ENCODE measurements around the gene AATK.

The AATK gene

DNA sequence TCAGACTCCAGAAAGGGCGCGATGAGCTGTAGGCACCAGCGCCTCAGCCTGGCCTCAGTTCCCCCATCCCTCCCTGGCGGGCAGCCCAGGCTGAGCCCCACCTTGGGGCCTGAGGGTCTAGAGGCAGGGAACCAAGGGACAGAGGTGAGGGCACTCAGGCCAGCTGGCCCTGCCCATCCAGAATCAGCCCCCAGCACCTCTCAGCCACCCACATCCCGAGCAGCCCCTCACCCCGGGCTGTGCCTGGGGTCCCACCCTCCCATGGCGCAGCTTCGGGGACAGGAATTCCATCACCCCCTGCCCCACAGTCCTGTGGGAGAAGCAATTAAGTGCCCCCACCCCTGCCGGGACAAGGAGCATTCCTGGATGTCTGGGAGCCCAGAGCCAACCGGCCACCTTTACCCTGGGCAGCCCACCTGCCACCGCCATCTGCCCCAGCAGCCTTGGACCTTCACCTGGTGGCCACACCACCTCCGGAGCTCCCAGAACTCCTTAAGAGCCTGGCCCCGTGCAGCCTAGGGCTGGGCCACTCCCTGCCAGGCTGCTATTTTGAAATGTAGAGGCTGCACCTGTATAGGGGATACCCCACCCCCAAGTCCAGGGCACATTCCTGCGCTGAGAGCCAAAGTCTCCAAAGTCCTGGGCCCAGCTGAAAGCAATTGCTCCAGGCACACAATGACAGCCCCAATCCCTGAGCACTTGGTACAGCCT, 34.4 kb downstream of the AATK start:
- H3K4me3 ChIP-seq (ENCODE audit: low read length) = no peak overlapping the region
- no peak for DNase-seq (ENCODE audit: low read depth)
- TF ChIP-seq, protein P1, sequence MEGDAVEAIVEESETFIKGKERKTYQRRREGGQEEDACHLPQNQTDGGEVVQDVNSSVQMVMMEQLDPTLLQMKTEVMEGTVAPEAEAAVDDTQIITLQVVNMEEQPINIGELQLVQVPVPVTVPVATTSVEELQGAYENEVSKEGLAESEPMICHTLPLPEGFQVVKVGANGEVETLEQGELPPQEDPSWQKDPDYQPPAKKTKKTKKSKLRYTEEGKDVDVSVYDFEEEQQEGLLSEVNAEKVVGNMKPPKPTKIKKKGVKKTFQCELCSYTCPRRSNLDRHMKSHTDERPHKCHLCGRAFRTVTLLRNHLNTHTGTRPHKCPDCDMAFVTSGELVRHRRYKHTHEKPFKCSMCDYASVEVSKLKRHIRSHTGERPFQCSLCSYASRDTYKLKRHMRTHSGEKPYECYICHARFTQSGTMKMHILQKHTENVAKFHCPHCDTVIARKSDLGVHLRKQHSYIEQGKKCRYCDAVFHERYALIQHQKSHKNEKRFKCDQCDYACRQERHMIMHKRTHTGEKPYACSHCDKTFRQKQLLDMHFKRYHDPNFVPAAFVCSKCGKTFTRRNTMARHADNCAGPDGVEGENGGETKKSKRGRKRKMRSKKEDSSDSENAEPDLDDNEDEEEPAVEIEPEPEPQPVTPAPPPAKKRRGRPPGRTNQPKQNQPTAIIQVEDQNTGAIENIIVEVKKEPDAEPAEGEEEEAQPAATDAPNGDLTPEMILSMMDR (conservative IDR thresholded peaks at IDR 0.05; ENCODE audit: low read length) = no peak

DNA sequence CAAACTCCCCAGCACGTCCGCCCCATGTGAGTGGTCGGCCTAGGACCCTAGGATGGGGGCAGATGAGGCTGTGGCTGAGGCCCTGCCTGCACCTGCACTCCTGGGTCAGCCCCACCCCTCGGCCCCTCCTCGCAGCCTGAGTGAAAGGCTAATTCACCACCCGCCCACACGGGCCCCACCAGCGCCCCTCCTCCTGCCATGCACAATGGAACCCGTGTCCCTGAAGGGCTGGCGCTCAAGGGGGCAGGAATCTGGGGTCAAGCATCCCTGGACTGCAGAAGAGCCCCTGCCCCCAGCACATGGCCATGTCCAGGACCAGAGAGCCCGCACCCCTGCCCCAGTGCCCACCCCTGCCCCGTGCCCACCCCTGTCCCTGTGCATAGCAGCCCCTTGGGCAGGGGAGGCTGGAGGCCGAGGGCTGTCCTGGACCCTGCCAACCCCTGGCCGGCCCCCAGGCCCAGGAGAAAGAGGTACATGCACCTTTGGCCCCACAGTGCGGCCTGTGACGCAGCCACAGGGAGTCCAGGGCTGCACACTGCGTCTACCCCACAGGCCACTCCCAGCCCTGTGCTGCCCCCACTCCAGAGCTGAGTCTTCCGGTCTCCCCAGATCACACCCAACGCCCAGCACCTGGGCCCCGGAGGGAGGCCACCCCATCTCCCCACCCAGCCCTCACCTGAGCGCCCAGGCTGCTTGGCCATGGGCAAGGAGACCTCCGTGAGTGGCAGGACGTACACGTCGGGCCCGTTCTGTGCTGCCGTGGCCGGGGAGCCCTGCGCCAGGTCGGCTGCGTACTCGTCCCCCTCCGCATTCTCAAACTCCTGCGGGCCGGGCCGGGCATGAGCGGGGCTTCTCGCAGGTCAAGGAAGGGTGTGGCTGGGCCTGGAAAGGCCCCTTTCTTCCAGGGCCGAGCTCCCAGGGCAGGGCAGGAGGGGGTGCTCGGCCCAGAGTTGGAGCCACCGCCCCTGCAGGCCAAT, 35.3 kb downstream of the AATK start:
- TF ChIP-seq, protein P1 (conservative IDR thresholded peaks at IDR 0.05; ENCODE audit: low read length) = no peak
- no peak overlapping the region for H3K4me3 ChIP-seq (ENCODE audit: low read length)
- DNase-seq (ENCODE audit: low read depth) = no peak

DNA sequence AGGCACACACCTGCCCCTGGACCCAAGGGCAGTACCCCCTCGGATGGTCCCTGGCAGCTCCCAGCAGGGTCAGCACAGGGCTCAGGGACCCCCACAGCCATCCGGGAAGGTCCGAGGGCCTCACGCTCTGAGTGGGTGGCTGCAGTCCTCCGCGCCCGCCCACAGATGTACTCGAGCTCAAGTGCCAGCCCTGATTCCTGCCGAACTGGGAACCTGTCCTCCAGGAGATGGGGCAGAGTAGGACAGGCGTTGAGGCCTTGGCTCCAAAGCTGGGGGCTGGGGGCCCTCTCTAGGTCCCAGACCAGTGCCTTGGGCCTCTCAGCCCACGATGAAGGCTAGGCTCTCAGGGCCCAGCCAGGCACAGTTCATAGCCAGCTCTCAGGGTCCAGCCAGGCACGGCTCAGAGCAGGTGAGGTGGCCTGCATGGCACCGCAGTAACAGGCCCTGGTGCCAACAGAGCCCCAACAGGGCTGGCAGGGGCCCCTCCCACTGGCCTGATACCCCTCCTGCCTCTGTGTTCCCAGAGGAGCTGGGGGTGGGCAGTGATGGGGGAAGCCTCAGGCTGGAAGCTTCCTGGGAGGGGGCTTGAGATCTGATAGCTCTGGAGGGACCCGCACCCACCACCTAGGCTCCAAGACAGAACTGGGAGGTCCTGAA, 36.2 kb downstream of the AATK start:
- DNase-seq (ENCODE audit: low read depth) = no peak
- TF ChIP-seq, protein P1 (conservative IDR thresholded peaks at IDR 0.05; ENCODE audit: low read length) = no peak
- no peak overlapping the region for H3K4me3 ChIP-seq (ENCODE audit: low read length)

DNA sequence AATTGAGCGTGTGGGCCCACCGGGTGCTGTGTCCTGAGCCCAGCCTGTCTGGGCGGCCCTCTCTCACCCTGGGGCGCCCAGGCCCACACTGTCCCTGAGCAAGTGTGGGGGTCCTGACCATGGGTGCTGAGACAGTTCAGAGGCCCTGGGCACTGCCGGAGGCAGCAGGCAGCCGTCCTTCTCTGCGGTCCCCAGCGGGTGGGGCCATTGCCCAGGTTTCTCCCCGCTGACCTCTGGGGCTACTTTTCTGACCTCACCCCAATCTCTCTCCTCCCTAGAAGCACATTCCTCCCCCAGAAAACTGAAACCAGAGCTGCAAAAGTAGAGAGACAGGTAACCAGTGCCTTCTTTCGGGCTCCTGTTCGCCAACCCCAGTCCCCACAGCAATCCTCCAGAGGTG, 36.7 kb downstream of the AATK start:
- no peak for DNase-seq (ENCODE audit: low read depth)
- TF ChIP-seq, protein P1 (conservative IDR thresholded peaks at IDR 0.05; ENCODE audit: low read length) = no peak
- no peak overlapping the region for H3K4me3 ChIP-seq (ENCODE audit: low read length)

DNA sequence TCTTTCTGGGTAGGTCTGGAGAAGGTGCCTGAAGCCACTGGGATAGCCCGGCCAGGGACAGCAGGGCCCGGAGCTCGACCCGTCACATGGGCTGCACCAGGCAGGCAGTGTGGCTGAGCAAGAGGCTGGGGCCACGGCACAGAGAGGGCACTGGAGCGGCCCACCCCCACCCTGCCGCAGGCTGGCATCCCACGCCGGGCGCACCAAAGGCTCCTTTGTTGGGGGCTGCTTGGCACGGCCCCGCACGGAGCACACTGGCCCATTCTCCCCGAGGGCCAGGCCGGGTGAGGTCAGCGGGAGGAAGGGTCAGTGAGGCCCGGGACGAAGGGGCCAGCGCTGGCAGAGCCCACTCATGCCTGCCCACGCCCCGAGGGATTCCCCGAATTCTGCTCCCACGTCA, 37.2 kb downstream of the AATK start:
- no peak overlapping the region for H3K4me3 ChIP-seq (ENCODE audit: low read length)
- TF ChIP-seq, protein P1 (conservative IDR thresholded peaks at IDR 0.05; ENCODE audit: low read length) = no peak
- DNase-seq (ENCODE audit: low read depth) = no peak

DNA sequence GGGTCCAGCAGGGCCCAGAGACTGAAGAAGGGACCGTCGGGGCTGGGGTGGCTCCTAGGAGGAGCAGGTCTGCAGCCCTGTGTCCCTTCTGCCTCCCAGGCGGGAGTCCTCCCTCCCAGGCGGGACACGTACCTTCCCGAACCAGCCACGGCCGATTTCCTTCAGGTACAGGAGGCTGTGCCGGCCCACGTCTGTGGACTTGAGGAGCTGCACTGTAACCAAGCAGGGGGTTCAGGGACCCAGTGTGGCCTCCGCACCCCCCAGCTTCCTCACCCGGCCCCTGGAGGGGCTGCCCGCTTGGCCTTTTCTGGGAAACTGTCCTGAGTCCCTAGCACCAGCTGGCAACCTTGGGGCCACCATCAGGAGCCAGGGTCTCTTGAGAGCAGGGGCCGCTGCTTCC, 37.7 kb downstream of the AATK start:
- DNase-seq (ENCODE audit: low read depth) = no peak
- no peak overlapping the region for H3K4me3 ChIP-seq (ENCODE audit: low read length)
- TF ChIP-seq, protein P1 (conservative IDR thresholded peaks at IDR 0.05; ENCODE audit: low read length) = no peak
